Right lobe of liver (tissue), 6 donors: ENCODE data around the gene PRKAB1. TPM values are rescaled to one million over a fixed set of nuclear protein-coding genes. Genes with fewer than 3 reads are reported as not detected.

Experiments
- ATAC-seq, 4 donors: fragments of 200-7000 bp; cut with Tn5 transposase; one replicate each; pipeline ENCODE4 v1.9.1; 2020; ENCODE audit warnings: mild to moderate bottlenecking in 4 of 4, moderate library complexity in 4 of 4
- DNase-seq, 3 donors: peaks; one replicate each; pipeline ENCODE4 v3.0.0-alpha.2; 2020
- H3K27ac ChIP-seq, 3 donors: fragments of 200-600 bp; one replicate each; pipeline ENCODE4 v1.8.0; 2022
- H3K27me3 ChIP-seq, 2 donors: fragments of 200-600 bp; one replicate each; pipeline ENCODE4 v1.8.0; 2022
- H3K36me3 ChIP-seq, 4 donors: fragments of 200-600 bp; sonication (generic) in 1 of 4; one replicate each; pipeline versions ENCODE4 v1.5.1 to v1.8.0; 2017 to 2022; ENCODE audit warnings: control low read depth in 1 of 4
- H3K4me1 ChIP-seq, 4 donors: fragments of 200-600 bp; sonication (generic) in 1 of 4; one replicate each; pipeline versions ENCODE4 v1.5.1 to v1.8.0; 2017 to 2022; ENCODE audit warnings: control low read depth in 1 of 4
- H3K4me3 ChIP-seq, 3 donors: fragments of 200-600 bp; one replicate each; pipeline ENCODE4 v1.8.0; 2022
- H3K9me3 ChIP-seq, 4 donors: fragments of 200-600 bp; sonication (generic) in 1 of 4; one replicate each; pipeline versions ENCODE4 v1.5.1 to v1.8.0; 2017 to 2022; ENCODE audit warnings: control low read depth in 1 of 4
- CTCF ChIP-seq, 4 donors: fragments of 200-600 bp in 3 of 4; fragments of 450-650 bp in 1 of 4; IDR thresholded peaks; one replicate each; pipeline versions ENCODE4 v1.5.1 to v1.8.0; 2016 to 2022; ENCODE audit warnings: antibody characterized with exemption in 4 of 4, mild to moderate bottlenecking in 2 of 4
- POLR2A ChIP-seq: fragments of 450-650 bp; IDR thresholded peaks from one replicate; pipeline ENCODE4 v1.6.1; 2017; ENCODE audit warnings: antibody characterized with exemption, mild to moderate bottlenecking
- WGBS: methylation state at CpG from one replicate; pipeline ENCODE4 v1.1.6; 2018; ENCODE audit warnings: low coverage, low lambda C conversion rate; ENCODE audit not compliant: insufficient coverage; ENCODE audit errors: missing lambda C conversion rate; 5-methylcytosine and 5-hydroxymethylcytosine counted together
- intact Hi-C, 2 donors: fragments of 100-400 bp; cut with DNase I; formaldehyde crosslinking; loops; one replicate each; pipeline versions ENCODE4 v1.11.2 to v1.14.1; 2022
- total RNA-seq, 6 experiments: library from RNA; depleted of rRNA in 2 of 6; stranded (reverse); fragments of >200 nt in 2 of 6; fragmentation: NEBNext Ultra II Directional in 3 of 6; extraction: Animal tissue kit (Norgen Biotek cat#: 25700) in 3 of 6; gene quantifications; one replicate each; pipeline versions ENCODE4 v1.1.0 to v1.2.4, GENCODE V29; 2016 to 2023
- donor health status: DM: no; HTN: yes; CAD: no.
- donor health status: DM: no; HTN: no; CAD: no.
- donor health status: DM: no; HTN: no; CAD: no.
- donor health status: DM: no; HTN: yes; CAD: no.
- donor health status: DM: no; HTN: yes; CAD: no.

PRKAB1 gene
- total RNA-seq, 6 experiments from 2014 or later = 8.2 to 17.1 (median 10.3) TPM

- Histone ChIP-seq H3K27ac (peak overlapping the region in 2 of 3 donors; percentile 34 to 49), H3K4me3 (no peak overlapping the region), H3K27me3 (no peaks in the 10 kb centered on the region), H3K4me1 (peaks cover 0 to 57% (median 13%) of the 10 kb centered on the region in 4 donors), H3K9me3 (no peaks in the 10 kb centered on the region), H3K36me3 (no peaks in the 10 kb centered on the region)
- TF ChIP-seq POLR2A (no peak), CTCF (IDR thresholded peaks at IDR 0.05) (no peak)
- WGBS = 78% methylated on average over 1 of the region's 9 CpGs
- intact Hi-C loops = no loop called here
- no peak for DNase-seq
- no peak for ATAC-seq
These were observed 19.9 kb downstream of the PRKAB1 start for GRCh38 chr12:119687879-119688278.

GRCh38 chr12:119689935-119690500, 22.1 kb downstream of the PRKAB1 start:
- TF ChIP-seq CTCF (IDR thresholded peaks at IDR 0.05) (no peak), POLR2A (no peak)

GRCh38 chr12:119691202-119691810, 23.4 kb downstream of the PRKAB1 start:
- peak; percentile 24 to 38 (median 32) for ATAC-seq
- WGBS = 34% methylated on average over 6 of the region's 6 CpGs
- Histone ChIP-seq H3K27me3 (no peaks in the 10 kb centered on the region), H3K4me3 (no peak overlapping the region), H3K4me1 (peaks cover 0 to 28% (median 6%) of the 10 kb centered on the region in 4 donors), H3K36me3 (no peaks in the 10 kb centered on the region), H3K27ac (peak overlapping the region in 1 of 3 donors; percentile 24), H3K9me3 (no peaks in the 10 kb centered on the region)
- no peak for DNase-seq
- TF ChIP-seq CTCF (IDR thresholded peaks at IDR 0.05) (no peak), POLR2A (no peak)
- intact Hi-C loops = no loop called here

More at GRCh38 chr12:119689935-119690500, 22.1 kb downstream of the PRKAB1 start:
- no peaks in the 10 kb centered on the region for H3K27me3 ChIP-seq
- H3K27ac ChIP-seq = no peak overlapping the region
- H3K4me1 ChIP-seq = peaks cover 0 to 36% (median 9%) of the 10 kb centered on the region in 4 donors
- DNase-seq (no peak), ATAC-seq (no peak)
- intact Hi-C loops = no loop called here
- WGBS = 98% methylated on average over 12 of the region's 38 CpGs
- no peaks in the 10 kb centered on the region for H3K36me3 ChIP-seq
- no peaks in the 10 kb centered on the region for H3K9me3 ChIP-seq
- H3K4me3 ChIP-seq = no peak overlapping the region

- Histone ChIP-seq H3K36me3 (no peaks in the 10 kb centered on the region), H3K9me3 (no peaks in the 10 kb centered on the region), H3K27ac (no peak overlapping the region), H3K27me3 (no peaks in the 10 kb centered on the region), H3K4me3 (no peak overlapping the region), H3K4me1 (peaks cover 0 to 22% (median 3%) of the 10 kb centered on the region in 4 donors)
- intact Hi-C loops = no loop called here
- TF ChIP-seq POLR2A (no peak), CTCF (IDR thresholded peaks at IDR 0.05) (no peak)
- ATAC-seq (no peak), DNase-seq (no peak)
- WGBS = 69% methylated on average over 5 of the region's 5 CpGs
These were observed 24.5 kb downstream of the PRKAB1 start for GRCh38 chr12:119692410-119692809.
